Stimulated activated CD4-positive, alpha-beta T cell treated with anti-CD3 and anti-CD28 coated beads, Interleukin-4, amount 100 ng/mL, for 4 hours (primary cell): ENCODE data around the gene EHBP1.
"Not testable (repeated sequence)": the region's sequence is repeated elsewhere in the genome, so short reads cannot be mapped to it uniquely, and the experiment has no call there.

Source experiments
- DNase-seq, 2 experiments: peaks; one replicate each; pipeline ENCODE4 v3.0.0-alpha.2; 2020

EHBP1 gene

DNA sequence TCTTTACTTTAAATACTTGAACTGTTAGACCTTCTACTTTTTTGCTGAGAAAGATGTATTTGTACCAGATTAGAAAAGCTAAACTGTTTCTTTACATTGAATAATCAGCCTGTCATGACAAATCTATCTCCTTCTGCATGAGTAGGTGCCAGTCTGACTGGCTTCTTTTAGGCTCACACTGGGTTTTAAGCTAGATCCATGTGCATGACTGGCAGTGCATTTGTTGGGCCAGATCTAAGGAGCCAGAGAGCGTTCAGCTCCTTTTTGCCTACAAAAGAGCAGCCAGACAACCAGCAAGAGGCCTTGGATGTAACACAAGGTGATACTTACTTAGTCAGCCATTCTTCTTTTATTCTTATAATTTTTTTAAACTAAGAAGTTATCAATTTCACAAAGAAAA, 263.2 kb downstream of the EHBP1 start:
- DNase-seq = no peak

DNA sequence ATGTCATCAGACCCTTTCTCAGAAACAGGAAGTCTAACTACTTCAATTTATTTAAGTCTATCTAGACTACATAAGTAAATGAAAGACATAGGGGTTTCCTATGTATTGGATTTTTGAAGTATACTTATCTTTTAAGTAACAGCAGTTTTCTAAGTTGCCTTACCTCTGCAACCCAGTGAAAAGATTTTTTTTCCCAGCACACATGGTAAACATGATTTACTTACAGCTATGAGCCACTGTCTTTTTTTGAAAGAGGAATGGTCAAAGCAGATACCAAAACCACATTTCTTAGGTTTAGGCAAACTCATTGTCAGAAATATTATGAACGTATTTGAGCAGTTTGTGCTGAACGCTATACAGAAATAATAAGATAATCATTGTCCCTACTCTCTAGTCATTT, 266.4 kb downstream of the EHBP1 start:
- DNase-seq = no peak

DNA sequence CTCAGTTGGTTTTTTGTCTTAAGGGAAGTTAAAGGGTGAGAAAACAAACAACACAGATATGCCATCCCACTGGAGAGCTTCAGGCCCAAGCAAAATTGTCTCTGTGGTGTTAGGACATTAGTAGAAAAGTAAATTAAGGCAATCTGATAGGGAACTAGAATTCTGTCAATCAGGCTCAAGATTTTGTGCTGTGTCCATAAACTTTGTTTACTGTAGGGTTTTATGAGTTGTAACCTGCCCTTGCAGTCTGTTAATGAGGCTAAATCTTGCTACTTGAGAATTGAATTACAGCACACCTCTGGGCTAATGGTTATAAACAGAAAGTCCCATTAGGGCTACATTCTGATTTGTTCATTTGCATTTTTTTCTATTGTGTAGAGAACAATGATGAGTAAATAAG, 267.1 kb downstream of the EHBP1 start:
- DNase-seq = no peak

DNA sequence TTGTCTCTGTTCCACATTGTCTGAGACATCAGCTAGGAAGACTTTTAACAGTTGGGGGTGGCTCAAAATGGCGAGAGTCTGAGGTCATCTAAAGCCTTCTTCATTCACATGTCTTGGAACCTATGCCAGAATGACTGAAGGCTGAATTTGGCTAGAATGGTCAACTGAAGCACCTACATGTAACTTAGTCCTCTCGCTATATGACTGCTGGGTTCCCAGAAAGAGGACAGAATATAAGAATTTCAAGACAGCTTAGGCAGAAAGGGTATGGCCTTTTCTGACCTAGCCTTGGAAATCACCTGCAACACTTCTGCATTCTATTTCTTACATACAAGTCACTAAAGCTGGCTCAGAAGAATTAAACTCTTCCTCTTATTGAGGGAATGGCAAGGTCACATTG, 269.5 kb downstream of the EHBP1 start:
- DNase-seq = no peak

GRCh38 chr2:62991605-62992004, 286.1 kb downstream of the EHBP1 start:
- DNase-seq = no peak

DNA sequence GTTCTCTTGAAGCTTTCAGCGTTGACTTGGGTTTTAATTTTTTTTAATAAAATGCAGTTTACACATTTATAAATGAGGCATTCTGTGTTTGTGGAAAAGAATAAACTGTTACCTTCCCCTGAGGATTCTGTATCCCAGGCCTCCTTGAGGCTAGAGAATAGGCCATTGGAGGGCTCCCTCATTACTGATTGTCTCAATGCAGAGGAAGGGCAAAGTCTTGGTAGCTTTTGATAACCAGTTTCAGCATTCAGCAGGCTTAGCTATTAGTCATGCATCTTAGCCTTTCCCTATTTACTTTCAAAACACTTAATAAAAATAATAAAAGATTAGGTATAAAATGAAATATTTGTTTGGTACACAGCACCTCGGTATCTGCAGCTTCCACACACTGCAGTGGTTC, 287.0 kb downstream of the EHBP1 start:
- no peak for DNase-seq

DNA sequence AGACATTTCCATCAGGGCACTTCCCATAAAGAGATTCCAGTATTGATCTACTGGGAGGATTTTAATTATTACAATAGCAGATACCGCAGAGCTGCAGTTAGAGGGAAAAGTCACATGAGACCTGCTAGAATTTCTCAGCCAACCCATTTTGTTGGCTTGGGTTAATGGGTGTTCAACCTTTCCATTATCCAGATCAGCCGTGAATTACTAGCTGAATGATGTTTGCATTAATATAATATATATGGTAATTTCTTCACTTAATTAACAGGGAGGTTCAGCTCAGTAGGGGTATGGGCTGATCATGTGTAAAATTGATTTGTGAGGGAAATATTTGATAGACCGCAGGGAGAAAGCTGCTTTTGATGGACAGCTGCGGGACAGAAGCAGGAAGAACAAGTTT, 288.7 kb downstream of the EHBP1 start:
- DNase-seq = no peak

GRCh38 chr2:62996534-62997186, 291.1 kb downstream of the EHBP1 start:
- no peak for DNase-seq

DNA sequence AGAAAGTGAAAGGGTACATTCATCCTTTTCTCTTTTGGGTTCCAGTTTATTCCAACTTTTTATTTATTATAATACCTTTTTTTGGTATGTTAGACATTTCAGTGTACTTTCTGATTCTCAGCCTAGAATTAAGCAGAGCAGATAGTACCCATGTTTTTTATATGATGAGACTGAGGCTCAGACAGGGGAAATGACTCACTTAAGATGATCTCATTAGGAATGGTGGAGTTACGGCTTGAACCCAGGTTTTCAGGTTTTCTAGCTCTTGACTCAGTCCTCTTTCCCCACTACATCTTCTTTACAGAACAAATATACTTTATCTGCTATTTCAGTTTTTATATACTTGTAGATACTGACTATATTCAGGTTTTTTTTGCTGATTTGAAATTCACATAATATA, 293.4 kb downstream of the EHBP1 start:
- no peak for DNase-seq

GRCh38 chr2:62999905-63000304, 294.4 kb downstream of the EHBP1 start:
- no peak for DNase-seq

- no peak for DNase-seq
Observed at GRCh38 chr2:63000801-63001200, 295.3 kb downstream of the EHBP1 start.

DNA sequence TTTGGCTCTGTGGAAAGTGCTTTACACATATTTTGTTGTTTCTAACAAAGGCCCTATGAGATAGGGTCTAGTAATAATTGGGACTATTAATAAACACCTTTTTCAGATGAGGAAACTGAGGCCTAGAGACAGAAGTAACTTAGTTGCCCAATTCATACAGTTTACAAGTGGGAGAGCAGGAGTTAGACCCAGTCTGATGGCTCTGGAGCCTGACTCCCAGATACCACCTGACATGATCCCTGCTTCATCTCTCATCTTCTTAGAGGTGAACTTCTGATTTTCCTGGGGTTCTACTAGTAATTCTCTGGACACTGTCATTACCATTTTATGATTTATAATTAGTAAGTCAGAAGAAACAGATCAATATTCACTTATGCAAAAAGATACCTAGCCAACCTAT, 296.1 kb downstream of the EHBP1 start:
- no peak for DNase-seq

GRCh38 chr2:63003351-63003750, 297.8 kb downstream of the EHBP1 start:
- no peak for DNase-seq

- DNase-seq = no peak
Observed at GRCh38 chr2:63007813-63008458, 302.4 kb downstream of the EHBP1 start.

GRCh38 chr2:63008838-63009237, 303.3 kb downstream of the EHBP1 start:
- DNase-seq = no peak

GRCh38 chr2:63009490-63009889, 304.0 kb downstream of the EHBP1 start:
- no peak for DNase-seq

- no peak for DNase-seq
Observed at GRCh38 chr2:63012541-63012940, 307.0 kb downstream of the EHBP1 start.

DNA sequence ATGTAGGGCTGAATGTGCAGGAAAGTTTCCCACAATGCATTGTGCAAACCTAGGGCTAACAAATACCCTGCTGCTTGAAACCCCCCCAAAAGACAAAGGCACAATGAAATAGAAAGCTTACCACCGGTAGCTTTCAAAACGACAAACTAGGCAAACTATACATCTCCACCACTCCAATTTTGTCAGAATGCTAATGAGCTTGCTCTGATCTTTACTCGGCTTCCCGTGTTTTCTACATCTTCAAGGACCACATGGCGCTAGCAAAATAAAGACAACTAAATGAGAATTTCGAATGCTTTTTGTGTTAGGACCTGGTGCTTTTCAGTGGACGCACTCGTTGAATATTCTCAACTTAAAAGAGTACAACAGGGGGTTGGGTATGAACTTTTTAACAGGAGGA, 307.9 kb downstream of the EHBP1 start:
- no peak for DNase-seq

GRCh38 chr2:63015389-63015788, 309.9 kb downstream of the EHBP1 start:
- no peak for DNase-seq

DNA sequence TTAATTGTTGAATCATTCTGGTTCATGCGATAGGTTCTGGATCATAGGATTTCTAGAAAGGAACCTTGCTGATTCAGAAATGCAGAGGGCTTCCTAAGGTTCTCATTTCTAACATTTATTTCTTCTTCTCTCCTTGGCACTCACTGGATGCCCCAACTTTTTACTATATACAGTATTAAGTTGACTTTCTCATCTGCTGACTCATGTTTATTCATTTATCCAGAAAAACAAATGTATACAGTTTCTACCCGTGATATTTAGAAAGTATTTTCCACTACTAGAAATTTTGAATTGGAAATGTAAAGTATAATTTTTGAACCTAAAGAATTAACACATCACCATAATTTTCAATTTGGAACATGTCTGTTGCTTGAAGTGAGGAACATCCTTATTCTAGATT, 312.9 kb downstream of the EHBP1 start:
- no peak for DNase-seq

DNA sequence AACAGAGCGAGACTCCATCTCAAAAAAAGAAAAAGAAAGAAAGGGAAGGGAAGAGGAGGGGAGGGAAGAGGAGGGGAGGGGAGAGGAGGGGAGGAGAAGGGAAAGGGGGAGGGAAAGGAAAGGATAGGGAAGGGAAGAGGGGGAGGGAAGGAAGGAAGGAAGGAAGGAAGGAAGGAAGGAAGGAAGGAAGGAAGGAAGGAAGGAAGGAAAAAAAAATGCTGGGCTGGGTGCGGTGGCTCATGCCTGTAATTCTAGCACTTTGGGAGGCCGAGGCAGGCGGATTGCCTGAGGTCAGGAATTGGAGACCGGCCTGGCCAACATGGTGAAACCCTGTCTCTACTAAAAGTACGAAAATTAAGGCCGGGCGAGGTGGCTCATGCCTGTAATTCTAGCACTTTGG, 314.2 kb downstream of the EHBP1 start:
- DNase-seq = not testable (repeated sequence)

DNA sequence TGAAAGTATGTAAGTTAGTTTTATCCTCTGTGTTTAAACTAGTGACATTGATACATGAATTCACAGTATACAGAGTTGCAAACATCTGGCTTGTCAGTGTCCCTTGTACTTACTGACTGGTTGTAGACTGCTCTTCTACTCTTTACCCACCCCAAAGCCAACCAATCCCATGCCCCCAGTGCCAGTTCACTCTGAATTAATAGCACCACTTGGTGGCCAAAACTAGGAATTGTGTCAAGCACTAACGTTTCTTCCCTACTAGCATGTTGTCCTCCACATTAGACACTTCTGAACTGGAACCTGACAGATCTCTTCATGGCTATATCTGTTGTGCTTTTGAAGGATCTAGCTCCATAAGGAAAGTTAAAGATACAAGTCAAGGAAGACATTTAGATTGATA, 317.9 kb downstream of the EHBP1 start:
- DNase-seq = no peak

GRCh38 chr2:63027220-63027619, 321.7 kb downstream of the EHBP1 start:
- no peak for DNase-seq

- no peak for DNase-seq
Observed at GRCh38 chr2:63029058-63029457, 323.5 kb downstream of the EHBP1 start.

- no peak for DNase-seq
Observed at GRCh38 chr2:63034526-63034925, 329.0 kb downstream of the EHBP1 start.
